ENCODE measurements around the gene RPS29. TPM values are rescaled to one million over a fixed set of nuclear protein-coding genes. Genes with fewer than 3 reads are reported as not detected.
A peak's percentile ranks its signal among the peaks of the same experiment; 100 is the strongest.

RPS29 gene
- total RNA-seq, 1 experiment from 2014 or later, result 2,114 TPM

- no peaks in the 10 kb centered on the region for H3K27me3 ChIP-seq
- no peaks in the 10 kb centered on the region for H3K4me1 ChIP-seq
- H3K9me3 ChIP-seq (replicated peaks), result no peaks in the 10 kb centered on the region
- DNase-seq, result no peak
- H3K36me3 ChIP-seq, result peaks cover 45% of the 10 kb centered on the region
- no peak overlapping the region for H3K4me3 ChIP-seq
- no peak overlapping the region for H3K27ac ChIP-seq
These were observed 3.8 kb downstream of the RPS29 start for GRCh38 chr14:49582113-49582977.

GRCh38 chr14:49581209-49582112 lies 4.7 kb downstream of the RPS29 start:
- DNase-seq, result no peak
- no peak overlapping the region for H3K27ac ChIP-seq
- no peaks in the 10 kb centered on the region for H3K4me1 ChIP-seq
- peaks cover 53% of the 10 kb centered on the region for H3K36me3 ChIP-seq
- H3K27me3 ChIP-seq, result no peaks in the 10 kb centered on the region
- no peaks in the 10 kb centered on the region for H3K9me3 ChIP-seq (replicated peaks)
- H3K4me3 ChIP-seq, result no peak overlapping the region

GRCh38 chr14:49579841-49580240 lies 6.3 kb downstream of the RPS29 start:
- Histone ChIP-seq H3K36me3 (peaks cover 52% of the 10 kb centered on the region), H3K27ac (no peak overlapping the region), H3K9me3 (replicated peaks) (no peaks in the 10 kb centered on the region), H3K4me1 (no peaks in the 10 kb centered on the region), H3K27me3 (no peaks in the 10 kb centered on the region), H3K4me3 (no peak overlapping the region)
- DNase-seq, result no peak

GRCh38 chr14:49578141-49578540 lies 8.0 kb downstream of the RPS29 start:
- Histone ChIP-seq H3K4me3 (no peak overlapping the region), H3K4me1 (no peaks in the 10 kb centered on the region), H3K27ac (no peak overlapping the region), H3K9me3 (replicated peaks) (no peaks in the 10 kb centered on the region), H3K27me3 (no peaks in the 10 kb centered on the region), H3K36me3 (peaks cover 43% of the 10 kb centered on the region)
- no peak for DNase-seq

GRCh38 chr14:49574038-49574437 lies 12.1 kb downstream of the RPS29 start:
- H3K27ac ChIP-seq, result no peak overlapping the region
- peaks cover 22% of the 10 kb centered on the region for H3K36me3 ChIP-seq
- no peaks in the 10 kb centered on the region for H3K4me1 ChIP-seq
- H3K4me3 ChIP-seq, result no peak overlapping the region
- H3K27me3 ChIP-seq, result no peaks in the 10 kb centered on the region
- H3K9me3 ChIP-seq (replicated peaks), result no peaks in the 10 kb centered on the region
- no peak for DNase-seq

GRCh38 chr14:49569281-49569680 lies 16.9 kb downstream of the RPS29 start:
- Histone ChIP-seq H3K4me1 (no peaks in the 10 kb centered on the region), H3K27me3 (no peaks in the 10 kb centered on the region), H3K4me3 (no peak overlapping the region), H3K36me3 (peaks cover 4% of the 10 kb centered on the region; the same call in 1 of the 2 replicates), H3K27ac (no peak overlapping the region), H3K9me3 (replicated peaks) (no peaks in the 10 kb centered on the region)
- no peak for DNase-seq

GRCh38 chr14:49566714-49567113 lies 19.5 kb downstream of the RPS29 start:
- Histone ChIP-seq H3K4me1 (no peaks in the 10 kb centered on the region), H3K9me3 (replicated peaks) (no peaks in the 10 kb centered on the region), H3K27ac (no peak overlapping the region), H3K36me3 (no peaks in the 10 kb centered on the region), H3K27me3 (no peaks in the 10 kb centered on the region), H3K4me3 (no peak overlapping the region)
- DNase-seq, result no peak

GRCh38 chr14:49559979-49560768 lies 26.0 kb downstream of the RPS29 start:
- H3K36me3 ChIP-seq, result no peaks in the 10 kb centered on the region
- DNase-seq, result no peak
- H3K4me3 ChIP-seq, result no peak overlapping the region
- H3K9me3 ChIP-seq (replicated peaks), result no peaks in the 10 kb centered on the region
- H3K27ac ChIP-seq, result no peak overlapping the region
- no peaks in the 10 kb centered on the region for H3K4me1 ChIP-seq
- no peaks in the 10 kb centered on the region for H3K27me3 ChIP-seq

- Histone ChIP-seq H3K4me3 (no peak overlapping the region), H3K27ac (no peak overlapping the region), H3K27me3 (no peaks in the 10 kb centered on the region; the same call in 1 of the 2 replicates), H3K36me3 (no peaks in the 10 kb centered on the region), H3K4me1 (no peaks in the 10 kb centered on the region), H3K9me3 (replicated peaks) (no peaks in the 10 kb centered on the region)
- DNase-seq, result no peak
These were observed 32.3 kb downstream of the RPS29 start for GRCh38 chr14:49553892-49554291.

GRCh38 chr14:49553106-49553505 lies 33.1 kb downstream of the RPS29 start:
- no peaks in the 10 kb centered on the region for H3K36me3 ChIP-seq
- no peak overlapping the region for H3K4me3 ChIP-seq
- no peaks in the 10 kb centered on the region; the same call in 1 of the 2 replicates for H3K27me3 ChIP-seq
- no peak for DNase-seq
- no peak overlapping the region for H3K27ac ChIP-seq
- H3K4me1 ChIP-seq, result no peaks in the 10 kb centered on the region
- H3K9me3 ChIP-seq (replicated peaks), result no peaks in the 10 kb centered on the region

GRCh38 chr14:49551569-49551968 lies 34.6 kb downstream of the RPS29 start:
- H3K27ac ChIP-seq, result no peak overlapping the region

GRCh38 chr14:49550286-49551184 lies 35.6 kb downstream of the RPS29 start:
- no peaks in the 10 kb centered on the region for H3K36me3 ChIP-seq
- no peaks in the 10 kb centered on the region for H3K4me1 ChIP-seq
- H3K4me3 ChIP-seq, result no peak overlapping the region
- H3K9me3 ChIP-seq (replicated peaks), result no peaks in the 10 kb centered on the region
- no peaks in the 10 kb centered on the region; the same call in 1 of the 2 replicates for H3K27me3 ChIP-seq
- H3K27ac ChIP-seq, result no peak overlapping the region
- DNase-seq, result peak in 1 of 2 experiments; percentile 8

More at GRCh38 chr14:49551569-49551968, 34.6 kb downstream of the RPS29 start:
- DNase-seq, result no peak
- H3K27me3 ChIP-seq, result no peaks in the 10 kb centered on the region; the same call in 1 of the 2 replicates
- H3K36me3 ChIP-seq, result no peaks in the 10 kb centered on the region
- H3K4me3 ChIP-seq, result no peak overlapping the region
- no peaks in the 10 kb centered on the region for H3K4me1 ChIP-seq
- H3K9me3 ChIP-seq (replicated peaks), result no peaks in the 10 kb centered on the region

GRCh38 chr14:49549881-49550280 lies 36.3 kb downstream of the RPS29 start:
- no peaks in the 10 kb centered on the region for H3K9me3 ChIP-seq (replicated peaks)
- no peaks in the 10 kb centered on the region for H3K4me1 ChIP-seq
- no peaks in the 10 kb centered on the region; the same call in 1 of the 2 replicates for H3K27me3 ChIP-seq
- no peak overlapping the region for H3K4me3 ChIP-seq
- no peak overlapping the region for H3K27ac ChIP-seq
- no peaks in the 10 kb centered on the region for H3K36me3 ChIP-seq
- DNase-seq, result peak in 1 of 2 experiments; percentile 3
